ELR (cell line): ENCODE results near the gene TCP1.
"Not testable (repeated sequence)": the region's sequence is repeated elsewhere in the genome, so short reads cannot be mapped to it uniquely, and the experiment has no call there.

Source experiments
- DNase-seq: peaks from one replicate; pipeline ENCODE4 v3.0.0-alpha.2; 2015; ENCODE audit warnings: low read depth

Gene TCP1

GRCh38 chr6:159777240-159777904 is 12.0 kb downstream of the TCP1 start:
- no peak for DNase-seq

GRCh38 chr6:159772196-159772595 is 17.2 kb downstream of the TCP1 start:
- no peak for DNase-seq

GRCh38 chr6:159769470-159769869 is 19.9 kb downstream of the TCP1 start:
- DNase-seq, result no peak

GRCh38 chr6:159766906-159767305 is 22.5 kb downstream of the TCP1 start:
- no peak for DNase-seq

GRCh38 chr6:159762681-159763293 is 26.6 kb downstream of the TCP1 start:
- peak; percentile 9 for DNase-seq

GRCh38 chr6:159761873-159762680 is 27.3 kb downstream of the TCP1 start, which contains the start of gene ACAT2:
ACAT2 (plus strand) TSS chr6:159762045; CDS start chr6:159762088, 43 bp downstream.
- DNase-seq, result peak; percentile 96

- DNase-seq, result peak; percentile 47
These were observed 28.1 kb downstream of the TCP1 start for GRCh38 chr6:159761129-159761872.

GRCh38 chr6:159760602-159761057 is 28.8 kb downstream of the TCP1 start:
- peak; percentile 87 for DNase-seq

GRCh38 chr6:159759645-159760044 is 29.8 kb downstream of the TCP1 start:
- peak; percentile 18 for DNase-seq

GRCh38 chr6:159758031-159759001 is 31.1 kb downstream of the TCP1 start:
- DNase-seq, result peak; percentile 90

- DNase-seq, result no peak
These were observed 32.9 kb downstream of the TCP1 start for GRCh38 chr6:159756508-159756907.

- no peak for DNase-seq
These were observed 34.2 kb downstream of the TCP1 start for GRCh38 chr6:159754959-159755914.

- no peak for DNase-seq
These were observed 35.0 kb downstream of the TCP1 start for GRCh38 chr6:159754401-159754800.

GRCh38 chr6:159753081-159753872 is 36.1 kb downstream of the TCP1 start:
- DNase-seq, result no peak

GRCh38 chr6:159751448-159751847 is 38.0 kb downstream of the TCP1 start:
- DNase-seq, result no peak

GRCh38 chr6:159748127-159748526 is 41.3 kb downstream of the TCP1 start:
- not testable (repeated sequence) for DNase-seq

- no peak for DNase-seq
These were observed 42.6 kb downstream of the TCP1 start for GRCh38 chr6:159746759-159747158.

- DNase-seq, result no peak
These were observed 44.3 kb downstream of the TCP1 start for GRCh38 chr6:159745081-159745480.

GRCh38 chr6:159742165-159742564 is 47.2 kb downstream of the TCP1 start:
- no peak for DNase-seq
